HepG2 (cell line): Measurements from ENCODE around the gene TUBA4B. TPM values are rescaled to one million over a fixed set of nuclear protein-coding genes. Genes with fewer than 3 reads are reported as not detected.

Experiments
- ARNTL ChIP-seq: sonication (generic); formaldehyde crosslinking; IDR thresholded peaks from 2 replicates; pipeline ENCODE4 v1.4.0; 2020; ENCODE audit warnings: mild to moderate bottlenecking, missing genetic modification reagents
- ESRRA ChIP-seq: sonication (generic); formaldehyde crosslinking; IDR thresholded peaks from 2 replicates; pipeline ENCODE4 v1.5.1; 2020; ENCODE audit warnings: mild to moderate bottlenecking, low read depth, missing genetic modification reagents
- HNF4A ChIP-seq: sonication (generic); formaldehyde crosslinking; IDR thresholded peaks from 2 replicates; pipeline ENCODE4 v1.4.0; 2020; ENCODE audit warnings: missing genetic modification reagents
- HNF4G ChIP-seq, 2 experiments: sonication (generic) in 1 of 2; formaldehyde crosslinking in 1 of 2; IDR thresholded peaks; 2 replicates each; pipeline versions ENCODE4 v1.4.0 to v1.6.1; 2011 to 2020; ENCODE audit warnings: borderline replicate concordance in 2 of 2, low read depth in 2 of 2, mild to moderate bottlenecking in 2 of 2, low read length in 1 of 2, missing genetic modification reagents in 1 of 2, moderate library complexity in 1 of 2
- HOXA3 ChIP-seq: sonication (generic); formaldehyde crosslinking; IDR thresholded peaks from 2 replicates; pipeline ENCODE4 v1.5.0; 2020; ENCODE audit warnings: missing genetic modification reagents
- MBD4 ChIP-seq: IDR thresholded peaks from 2 replicates; pipeline ENCODE4 v1.6.1; 2012; ENCODE audit warnings: low read length, inconsistent platforms, borderline replicate concordance
- MIER3 ChIP-seq: IDR thresholded peaks from 2 replicates; pipeline ENCODE4 v1.6.1; 2016; ENCODE audit warnings: missing compliant biosample characterization, borderline replicate concordance
- MXI1 ChIP-seq: IDR thresholded peaks from 3 replicates; pipeline ENCODE4 v1.6.1; 2012; ENCODE audit warnings: low read depth, low read length, inconsistent platforms, borderline replicate concordance
- NFE2L2 ChIP-seq: fragments of 150-350 bp; IDR thresholded peaks from 2 replicates; pipeline ENCODE4 v1.6.1; 2014; ENCODE audit warnings: low read length
- RFX5 ChIP-seq: IDR thresholded peaks from 2 replicates; pipeline ENCODE4 v1.6.1; 2011; ENCODE audit warnings: low read depth, low read length, improper control_type of control experiment
- ZNF225 ChIP-seq: sonication (generic); formaldehyde crosslinking; IDR thresholded peaks from 2 replicates; pipeline ENCODE4 v1.4.0; 2020; ENCODE audit warnings: mild to moderate bottlenecking, missing genetic modification reagents
- ZNF317 ChIP-seq: sonication (generic); formaldehyde crosslinking; IDR thresholded peaks from 2 replicates; pipeline ENCODE4 v1.5.0; 2020; ENCODE audit warnings: mild to moderate bottlenecking, missing genetic modification reagents
- ZNF549 ChIP-seq: sonication (generic); formaldehyde crosslinking; IDR thresholded peaks from 2 replicates; pipeline ENCODE4 v1.5.0; 2020; ENCODE audit warnings: missing genetic modification reagents
- ZSCAN22 ChIP-seq: sonication (generic); formaldehyde crosslinking; IDR thresholded peaks from 2 replicates; pipeline ENCODE4 v1.4.0; 2020; ENCODE audit warnings: mild to moderate bottlenecking, missing genetic modification reagents
- polyA plus RNA-seq, 8 experiments: library from polyadenylated mRNA; depleted of rRNA in 3 of 8; stranded (reverse) in 7 of 8; unstranded in 1 of 8; fragments of >200 nt; fragmentation: Illumina TruSeq in 4 of 8; extraction: Trizol in 4 of 8; gene quantifications; 2 replicates each; pipeline versions ENCODE4 v1.2.1 to v1.2.3, GENCODE V29; 2011 to 2016; ENCODE audit warnings: low read depth in 4 of 8, missing spikeins in 1 of 8, mixed read lengths in 1 of 8; ENCODE audit not compliant: insufficient read depth in 1 of 8
- total RNA-seq, 5 experiments: library from RNA; depleted of rRNA; stranded (reverse); fragments of >200 nt; fragmentation: Illumina TruSeq; extraction: Trizol; gene quantifications; 2 replicates each; pipeline ENCODE4 v1.2.3, GENCODE V29; 2016; ENCODE audit warnings: low read depth in 1 of 5
- TF ChIP-seq, protein P1 (sequence below): IDR thresholded peaks from 2 replicates; pipeline ENCODE4 v1.6.1; 2012; ENCODE audit warnings: low read depth, low read length, improper control_type of control experiment
- TF ChIP-seq, protein P2 (sequence below): sonication (generic); formaldehyde crosslinking; IDR thresholded peaks from 2 replicates; pipeline ENCODE4 v1.8.1; 2022; ENCODE audit warnings: low read depth, mild to moderate bottlenecking, missing genetic modification reagents
- TF ChIP-seq, protein P3 (sequence below): sonication (generic); formaldehyde crosslinking; IDR thresholded peaks from 2 replicates; pipeline ENCODE4 v1.9.0; 2022; ENCODE audit warnings: missing genetic modification reagents, mild to moderate bottlenecking, borderline replicate concordance

The TUBA4B gene
- total and polyA plus RNA-seq, 2 of the 13 experiments (the other 11 are each of a cell fraction or from before 2014, with no cell fraction given): 0.18 to 0.22 TPM

DNA sequence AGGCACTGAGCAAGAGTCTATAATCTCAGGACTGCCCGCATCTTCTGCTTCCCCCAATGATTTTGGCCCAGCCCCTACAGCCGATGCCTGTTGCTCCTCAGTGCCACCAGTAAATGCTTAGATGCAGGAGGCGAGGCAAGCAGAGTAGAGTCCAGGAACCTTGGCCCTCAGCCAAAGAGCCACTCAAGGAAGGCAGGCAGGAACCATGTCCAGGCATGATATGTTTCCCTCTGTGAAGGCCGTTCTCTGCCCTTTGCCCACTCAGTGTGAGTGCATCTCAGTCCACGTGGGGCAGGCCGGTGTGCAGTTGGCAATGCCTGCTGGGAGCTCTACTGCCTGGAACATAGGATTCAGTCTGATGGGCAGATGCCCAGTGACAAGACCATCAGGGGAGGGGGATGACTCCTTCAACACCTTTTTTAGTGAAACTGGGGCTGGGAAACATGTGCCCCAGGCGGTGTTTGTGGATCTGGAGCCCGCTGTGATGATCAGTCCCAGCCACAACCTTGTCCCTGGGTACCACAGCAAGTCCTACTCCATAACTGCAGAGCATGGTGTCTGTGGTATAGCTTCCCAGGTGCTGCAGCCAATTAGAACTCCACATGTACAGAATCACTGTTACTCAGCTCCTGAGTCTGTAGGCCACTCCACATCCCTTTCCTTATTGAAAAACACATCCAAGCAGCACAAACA is 16.5 kb downstream of the TUBA4B start (continued):
- TF ChIP-seq, protein P1, sequence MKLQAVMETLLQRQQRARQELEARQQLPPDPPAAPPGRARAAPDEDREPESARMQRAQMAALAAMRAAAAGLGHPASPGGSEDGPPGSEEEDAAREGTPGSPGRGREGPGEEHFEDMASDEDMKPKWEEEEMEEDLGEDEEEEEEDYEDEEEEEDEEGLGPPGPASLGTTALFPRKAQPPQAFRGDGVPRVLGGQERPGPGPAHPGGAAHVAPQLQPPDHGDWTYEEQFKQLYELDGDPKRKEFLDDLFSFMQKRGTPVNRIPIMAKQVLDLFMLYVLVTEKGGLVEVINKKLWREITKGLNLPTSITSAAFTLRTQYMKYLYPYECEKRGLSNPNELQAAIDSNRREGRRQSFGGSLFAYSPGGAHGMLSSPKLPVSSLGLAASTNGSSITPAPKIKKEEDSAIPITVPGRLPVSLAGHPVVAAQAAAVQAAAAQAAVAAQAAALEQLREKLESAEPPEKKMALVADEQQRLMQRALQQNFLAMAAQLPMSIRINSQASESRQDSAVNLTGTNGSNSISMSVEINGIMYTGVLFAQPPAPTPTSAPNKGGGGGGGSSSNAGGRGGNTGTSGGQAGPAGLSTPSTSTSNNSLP: no peak
- TF ChIP-seq RFX5: peak; percentile 40; the same call in 1 of the 2 replicates
- 0 out of 2 replicates have a peak, but pooled peaks have one; percentile 47 for TF ChIP-seq ESRRA (CRISPR knock-in tag)
- no peak for TF ChIP-seq NFE2L2
- TF ChIP-seq MBD4: no peak
- peak; percentile 24; the same call in 1 of the 2 replicates for TF ChIP-seq HOXA3 (CRISPR knock-in tag)
- TF ChIP-seq ZSCAN22 (CRISPR knock-in tag): no peak
- TF ChIP-seq ZNF225: 0 out of 2 replicates have a peak, but pooled peaks have one; percentile 26
- TF ChIP-seq ZNF549 (CRISPR knock-in tag): no peak
- peak; percentile 35; the same call in 1 of the 2 replicates for TF ChIP-seq HNF4G (IDR thresholded peaks at IDR 0.05; ENCODE audit: borderline replicate concordance, low read depth, low read length)
- TF ChIP-seq HNF4G (CRISPR knock-in tag; IDR thresholded peaks at IDR 0.05; ENCODE audit: borderline replicate concordance, low read depth): no peak
- TF ChIP-seq, protein P2, sequence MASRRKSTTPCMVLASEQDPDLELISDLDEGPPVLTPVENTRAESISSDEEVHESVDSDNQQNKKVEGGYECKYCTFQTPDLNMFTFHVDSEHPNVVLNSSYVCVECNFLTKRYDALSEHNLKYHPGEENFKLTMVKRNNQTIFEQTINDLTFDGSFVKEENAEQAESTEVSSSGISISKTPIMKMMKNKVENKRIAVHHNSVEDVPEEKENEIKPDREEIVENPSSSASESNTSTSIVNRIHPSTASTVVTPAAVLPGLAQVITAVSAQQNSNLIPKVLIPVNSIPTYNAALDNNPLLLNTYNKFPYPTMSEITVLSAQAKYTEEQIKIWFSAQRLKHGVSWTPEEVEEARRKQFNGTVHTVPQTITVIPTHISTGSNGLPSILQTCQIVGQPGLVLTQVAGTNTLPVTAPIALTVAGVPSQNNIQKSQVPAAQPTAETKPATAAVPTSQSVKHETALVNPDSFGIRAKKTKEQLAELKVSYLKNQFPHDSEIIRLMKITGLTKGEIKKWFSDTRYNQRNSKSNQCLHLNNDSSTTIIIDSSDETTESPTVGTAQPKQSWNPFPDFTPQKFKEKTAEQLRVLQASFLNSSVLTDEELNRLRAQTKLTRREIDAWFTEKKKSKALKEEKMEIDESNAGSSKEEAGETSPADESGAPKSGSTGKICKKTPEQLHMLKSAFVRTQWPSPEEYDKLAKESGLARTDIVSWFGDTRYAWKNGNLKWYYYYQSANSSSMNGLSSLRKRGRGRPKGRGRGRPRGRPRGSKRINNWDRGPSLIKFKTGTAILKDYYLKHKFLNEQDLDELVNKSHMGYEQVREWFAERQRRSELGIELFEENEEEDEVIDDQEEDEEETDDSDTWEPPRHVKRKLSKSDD (CRISPR knock-in tag): 0 out of 2 replicates have a peak, but pooled peaks have one; percentile 34
- TF ChIP-seq, protein P3, sequence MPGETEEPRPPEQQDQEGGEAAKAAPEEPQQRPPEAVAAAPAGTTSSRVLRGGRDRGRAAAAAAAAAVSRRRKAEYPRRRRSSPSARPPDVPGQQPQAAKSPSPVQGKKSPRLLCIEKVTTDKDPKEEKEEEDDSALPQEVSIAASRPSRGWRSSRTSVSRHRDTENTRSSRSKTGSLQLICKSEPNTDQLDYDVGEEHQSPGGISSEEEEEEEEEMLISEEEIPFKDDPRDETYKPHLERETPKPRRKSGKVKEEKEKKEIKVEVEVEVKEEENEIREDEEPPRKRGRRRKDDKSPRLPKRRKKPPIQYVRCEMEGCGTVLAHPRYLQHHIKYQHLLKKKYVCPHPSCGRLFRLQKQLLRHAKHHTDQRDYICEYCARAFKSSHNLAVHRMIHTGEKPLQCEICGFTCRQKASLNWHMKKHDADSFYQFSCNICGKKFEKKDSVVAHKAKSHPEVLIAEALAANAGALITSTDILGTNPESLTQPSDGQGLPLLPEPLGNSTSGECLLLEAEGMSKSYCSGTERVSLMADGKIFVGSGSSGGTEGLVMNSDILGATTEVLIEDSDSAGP: peak; percentile 57; the same call in 1 of the 2 replicates
- peak; percentile 82 for TF ChIP-seq HNF4A (CRISPR knock-in tag)
- 0 out of 2 replicates have a peak, but pooled peaks have one; percentile 5 for TF ChIP-seq MIER3 (CRISPR knock-in tag)
- peak; percentile 57; the same call in 1 of the 2 replicates for TF ChIP-seq ARNTL (CRISPR knock-in tag)
- TF ChIP-seq ZNF317 (CRISPR knock-in tag): peak; percentile 40; the same call in 1 of the 2 replicates
- TF ChIP-seq MXI1: peak; percentile 66; the same call in 1 of the 3 replicates
